ENCODE data around the gene POMT1.
A peak's percentile ranks its signal among the peaks of the same experiment; 100 is the strongest.

The POMT1 gene

GRCh38 chr9:131476777-131477345, 25.9 kb upstream of the POMT1 start:
- DNase-seq (ENCODE audit: low read depth in 1 of 2, low spot score in 1 of 2): no peak

- no peak for DNase-seq (ENCODE audit: low read depth in 1 of 2, low spot score in 1 of 2)
Measured at GRCh38 chr9:131477367-131477766, 25.4 kb upstream of the POMT1 start.

GRCh38 chr9:131477816-131478419, 24.8 kb upstream of the POMT1 start:
- no peak for DNase-seq (ENCODE audit: low read depth in 1 of 2, low spot score in 1 of 2)

GRCh38 chr9:131478421-131478868, 24.3 kb upstream of the POMT1 start:
- peak; percentile 36 to 39 for DNase-seq (ENCODE audit: low read depth in 1 of 2, low spot score in 1 of 2)

DNA sequence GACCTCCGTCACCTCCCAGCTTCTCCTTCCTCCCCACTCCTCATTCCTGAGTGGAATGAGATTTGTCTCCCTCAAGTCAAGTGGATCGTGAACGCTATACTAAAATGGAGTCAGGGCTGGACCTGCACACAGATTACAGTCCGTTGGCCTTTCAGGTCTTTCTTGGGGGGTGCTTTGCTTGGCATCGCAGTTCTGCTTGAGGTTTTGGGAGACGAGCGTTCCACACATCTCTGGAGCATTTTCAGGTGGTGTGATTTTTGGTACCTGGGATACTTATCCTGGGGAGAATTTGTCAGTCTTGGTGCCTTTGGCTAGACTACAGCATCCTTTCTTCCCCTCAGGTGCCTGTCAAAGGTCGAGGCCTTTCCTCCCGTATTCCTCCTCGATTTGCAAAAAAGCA, 23.8 kb upstream of the POMT1 start:
- no peak for DNase-seq (ENCODE audit: low read depth in 1 of 2, low spot score in 1 of 2)

DNA sequence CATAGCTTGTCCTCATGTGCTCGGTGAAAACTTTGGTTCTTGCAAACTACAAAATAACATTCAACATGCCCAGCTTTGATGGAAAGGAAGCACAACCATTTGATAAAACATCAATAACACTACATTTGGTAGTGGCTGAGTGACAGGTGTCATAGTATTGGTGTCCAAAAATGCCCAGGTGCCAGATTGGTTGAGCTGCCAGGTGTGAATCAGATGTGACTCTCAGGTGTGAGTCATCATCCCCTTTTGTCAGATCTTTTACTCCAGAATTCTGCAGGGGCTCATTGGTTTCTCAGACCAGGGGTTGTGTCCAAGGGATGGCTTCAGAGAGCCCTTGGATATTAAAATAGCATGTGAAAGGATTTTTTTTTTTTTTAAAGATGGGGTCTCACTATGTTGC, 22.5 kb upstream of the POMT1 start:
- no peak for DNase-seq (ENCODE audit: low read depth in 1 of 2, low spot score in 1 of 2)

DNA sequence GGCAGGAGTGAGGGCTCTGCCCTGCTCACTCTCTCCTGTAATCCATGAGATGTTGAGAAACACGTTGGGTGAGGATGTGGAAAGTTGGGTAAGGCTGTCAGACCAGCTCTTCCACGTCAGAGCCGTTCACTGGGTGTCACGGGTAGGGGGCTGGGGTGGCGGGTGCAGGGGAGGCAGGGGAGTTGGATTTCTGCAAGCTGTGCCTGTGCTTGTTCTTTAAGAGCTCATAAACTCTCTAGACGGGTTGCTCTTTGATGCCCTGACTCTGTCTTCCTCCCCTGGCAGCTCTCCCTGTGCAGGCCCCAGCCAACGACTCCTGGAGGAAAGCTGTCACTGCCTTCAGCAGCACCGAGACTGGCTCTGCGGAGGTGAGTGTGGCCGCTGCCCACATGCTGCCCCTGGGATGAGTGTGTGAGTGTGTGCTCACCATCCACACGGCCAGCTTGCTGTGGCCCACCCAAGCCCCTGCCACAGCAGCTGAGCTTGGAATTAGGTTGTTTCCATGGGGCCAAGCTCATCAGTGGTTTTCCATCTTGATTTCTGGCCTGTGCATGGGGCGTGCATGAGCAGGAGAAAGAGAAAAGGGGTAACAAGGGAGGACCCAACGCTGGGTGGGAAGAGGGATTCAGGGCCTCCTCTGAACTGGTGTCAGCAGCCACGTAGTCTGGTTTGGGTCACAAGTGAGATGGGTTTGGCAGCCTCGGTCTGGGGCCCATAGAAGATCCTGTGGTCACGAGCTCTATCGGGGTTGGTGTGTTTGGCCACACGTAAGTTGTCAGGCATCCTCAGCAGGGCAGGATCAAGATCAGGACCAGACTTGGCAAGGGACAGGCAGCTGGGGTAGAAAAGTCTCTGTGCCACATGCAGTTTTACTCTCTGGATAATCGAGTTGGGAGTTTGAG, 21.0 kb upstream of the POMT1 start:
- DNase-seq (ENCODE audit: low read depth in 1 of 2, low spot score in 1 of 2): no peak

DNA sequence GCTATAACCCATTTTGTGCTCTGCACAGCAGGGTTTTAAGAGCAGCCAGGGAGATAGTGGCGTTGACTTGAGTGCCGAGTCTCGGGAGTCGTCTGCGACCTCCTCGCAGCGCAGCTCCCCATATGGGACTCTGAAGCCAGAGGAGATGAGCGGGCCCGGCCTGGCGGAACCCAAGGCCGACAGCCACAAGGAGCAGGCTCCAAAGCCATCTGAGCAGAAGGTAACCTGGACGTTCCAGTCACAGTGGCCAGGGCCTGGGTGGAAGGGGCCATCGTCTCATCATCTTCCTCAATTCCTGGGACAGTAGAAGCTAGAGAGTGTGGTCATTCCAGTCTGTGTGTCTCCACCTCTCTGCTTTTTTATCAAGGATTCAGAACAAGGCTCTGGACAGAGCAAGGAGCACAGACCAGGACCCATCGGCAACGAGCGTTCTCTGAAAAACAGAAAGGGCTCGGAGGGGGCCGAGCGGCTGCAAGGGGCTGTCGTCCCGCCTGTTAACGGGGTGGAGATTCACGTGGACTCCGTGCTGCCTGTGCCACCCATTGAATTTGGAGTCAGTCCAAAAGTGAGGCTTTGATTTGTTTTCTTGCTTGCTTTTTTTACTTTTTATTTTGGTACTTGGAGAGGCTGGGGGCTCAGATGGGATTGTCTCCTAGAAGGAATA, 20.2 kb upstream of the POMT1 start:
- DNase-seq (ENCODE audit: low read depth in 1 of 2, low spot score in 1 of 2): no peak

DNA sequence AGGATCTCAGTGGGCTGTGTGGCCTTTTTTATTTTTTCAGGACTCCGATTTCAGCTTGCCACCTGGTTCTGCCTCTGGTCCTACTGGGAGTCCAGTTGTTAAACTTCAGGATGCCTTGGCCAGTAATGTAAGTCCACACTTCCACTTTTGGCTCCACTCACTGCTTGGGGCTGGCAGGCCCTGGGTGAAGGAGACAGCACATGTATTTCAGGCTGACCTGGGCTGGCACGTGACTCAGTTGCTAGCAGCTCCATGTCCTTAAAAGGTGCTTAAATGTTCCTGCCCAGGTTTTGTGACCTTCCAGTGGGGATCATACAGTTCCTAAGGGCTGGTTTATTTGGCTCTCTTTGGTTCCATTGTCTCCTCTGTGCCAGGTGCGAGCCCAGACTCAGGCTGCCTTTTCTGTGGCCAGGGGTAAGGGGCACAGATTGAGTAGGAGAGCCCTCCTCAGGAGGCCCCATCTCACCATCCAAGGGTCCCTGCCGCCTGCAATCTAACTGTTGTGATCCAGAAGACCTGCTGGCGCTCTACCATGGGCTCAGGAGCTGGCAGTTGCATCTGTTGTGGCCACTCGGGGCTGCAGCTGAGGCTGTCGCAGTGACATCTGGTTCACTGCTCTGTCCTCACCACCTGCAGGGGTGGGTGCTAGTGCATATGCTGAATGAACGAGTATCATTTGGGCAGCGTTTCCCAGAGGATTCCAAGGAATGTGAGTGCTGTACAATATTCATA, 19.2 kb upstream of the POMT1 start:
- no peak for DNase-seq (ENCODE audit: low read depth in 1 of 2, low spot score in 1 of 2)

GRCh38 chr9:131484051-131484445, 18.7 kb upstream of the POMT1 start:
- DNase-seq (ENCODE audit: low read depth in 1 of 2, low spot score in 1 of 2): no peak

GRCh38 chr9:131484560-131485185, 18.0 kb upstream of the POMT1 start:
- no peak for DNase-seq (ENCODE audit: low read depth in 1 of 2, low spot score in 1 of 2)

DNA sequence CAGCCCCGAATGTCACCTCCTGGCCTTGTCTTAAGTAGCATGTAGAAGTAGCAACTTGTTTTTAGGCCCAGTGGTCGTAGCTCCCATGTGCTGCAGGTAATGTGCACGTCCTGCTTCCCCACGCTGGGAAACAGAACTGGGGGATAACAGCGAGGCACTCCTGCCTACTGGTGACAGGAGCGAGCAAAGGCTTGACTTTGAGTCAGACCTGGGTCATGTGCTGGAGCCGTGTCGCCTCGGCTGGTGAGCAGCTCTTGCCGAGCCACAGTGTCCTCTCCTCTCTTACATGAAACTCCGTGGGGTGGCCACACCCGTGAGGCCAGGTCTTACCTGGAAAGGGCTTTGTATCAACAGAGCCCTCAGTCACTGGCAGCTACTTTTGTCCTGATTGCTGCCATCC, 17.5 kb upstream of the POMT1 start:
- no peak for DNase-seq (ENCODE audit: low read depth in 1 of 2, low spot score in 1 of 2)

GRCh38 chr9:131485728-131486422, 16.8 kb upstream of the POMT1 start:
- no peak for DNase-seq (ENCODE audit: low read depth in 1 of 2, low spot score in 1 of 2)

DNA sequence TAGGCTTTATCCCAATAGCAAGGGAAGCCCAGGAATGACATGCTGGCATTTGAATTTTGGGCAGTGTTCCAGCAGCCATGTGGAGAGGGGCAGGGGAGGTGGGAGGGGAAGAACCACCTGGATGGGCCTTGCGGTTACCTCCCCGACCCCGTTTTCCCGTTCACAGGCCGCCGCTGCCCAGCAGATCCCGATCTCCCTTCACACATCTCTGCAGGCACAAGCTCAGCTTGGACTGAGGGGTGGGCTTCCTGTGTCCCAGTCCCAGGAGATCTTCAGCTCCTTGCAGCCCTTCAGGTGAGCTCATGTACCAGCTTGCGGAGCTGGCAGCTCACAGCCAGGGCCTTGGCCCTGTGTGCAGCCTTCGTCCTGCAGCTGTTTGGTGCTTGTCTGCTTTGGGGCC, 15.7 kb upstream of the POMT1 start:
- no peak for DNase-seq (ENCODE audit: low read depth in 1 of 2, low spot score in 1 of 2)

- no peak for DNase-seq (ENCODE audit: low read depth in 1 of 2, low spot score in 1 of 2)
Measured at GRCh38 chr9:131487621-131488031, 15.1 kb upstream of the POMT1 start.

- no peak for DNase-seq (ENCODE audit: low read depth in 1 of 2, low spot score in 1 of 2)
Measured at GRCh38 chr9:131490514-131490913, 12.2 kb upstream of the POMT1 start.

DNA sequence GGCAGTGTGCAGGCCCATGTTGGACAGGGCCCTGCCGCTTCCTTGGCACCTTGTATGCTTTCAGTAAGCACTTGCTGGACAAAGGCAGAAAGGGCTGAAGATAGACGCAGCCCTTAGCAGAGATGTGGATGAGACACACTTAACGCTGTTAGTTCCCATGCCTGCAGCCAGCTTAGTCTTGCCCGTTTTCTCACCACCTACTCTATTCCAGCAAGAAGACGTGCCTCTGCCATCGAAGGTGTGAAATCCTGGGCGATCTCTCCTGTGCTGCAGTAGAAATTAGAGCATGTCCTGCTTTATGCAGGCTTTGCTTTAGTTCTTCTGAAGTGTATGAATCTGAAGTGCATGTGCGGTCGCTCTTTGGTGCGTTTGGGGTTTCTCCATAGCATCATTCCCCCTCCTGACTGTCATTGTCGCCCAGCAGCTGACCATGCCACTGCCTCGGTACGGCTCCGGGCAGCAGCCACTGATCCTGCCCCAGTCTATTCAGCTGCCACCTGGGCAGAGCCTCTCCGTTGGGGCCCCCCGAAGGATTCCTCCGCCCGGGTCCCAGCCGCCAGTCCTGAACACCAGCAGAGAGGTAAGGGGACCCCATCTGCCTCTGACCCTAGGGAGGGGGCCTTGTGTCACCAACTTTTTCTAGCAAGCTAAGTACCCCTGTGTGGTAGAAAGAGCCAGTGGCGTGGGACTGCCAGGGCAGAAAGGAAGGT, 11.6 kb upstream of the POMT1 start:
- DNase-seq (ENCODE audit: low read depth in 1 of 2, low spot score in 1 of 2): no peak

DNA sequence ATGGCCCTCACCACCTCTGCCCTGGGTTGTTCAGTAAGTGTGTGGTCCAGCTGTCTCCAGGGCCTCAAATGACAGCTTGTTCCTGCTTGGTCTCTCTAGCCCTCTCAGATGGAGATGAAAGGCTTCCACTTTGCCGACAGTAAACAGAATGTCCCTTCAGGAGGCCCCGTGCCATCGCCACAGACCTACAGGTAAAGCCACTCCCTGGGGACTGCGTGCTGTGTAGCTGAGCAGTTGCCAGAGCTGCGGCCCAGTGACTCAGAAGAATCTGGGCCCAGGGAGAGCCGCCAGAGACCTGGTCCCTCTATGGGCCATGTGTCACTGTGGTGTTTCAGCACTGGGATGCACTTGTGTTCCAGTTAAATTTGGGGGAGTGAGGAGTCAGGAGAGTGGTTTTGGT, 10.6 kb upstream of the POMT1 start:
- no peak for DNase-seq (ENCODE audit: low read depth in 1 of 2, low spot score in 1 of 2)

- no peak for DNase-seq (ENCODE audit: low read depth in 1 of 2, low spot score in 1 of 2)
Measured at GRCh38 chr9:131494296-131494870, 8.3 kb upstream of the POMT1 start.

Measured in activated CD4-positive, alpha-beta T cell treated with anti-CD3 and anti-CD28 coated beads, Interleukin-2, amount 50 U/mL, for 24 hours (primary cell).